HG02884 (cell line): ENCODE measurements around the gene PCDH1.
"Not testable (repeated sequence)": the region's sequence is repeated elsewhere in the genome, so short reads cannot be mapped to it uniquely, and the experiment has no call there.

ENCODE experiments used
- ATAC-seq: cut with Tn5 transposase; IDR thresholded peaks from one replicate; pipeline ENCODE4 v1.9.1; 2021; ENCODE audit warnings: mild to moderate bottlenecking, moderate library complexity; ENCODE audit not compliant: unreplicated experiment

PCDH1 gene

DNA sequence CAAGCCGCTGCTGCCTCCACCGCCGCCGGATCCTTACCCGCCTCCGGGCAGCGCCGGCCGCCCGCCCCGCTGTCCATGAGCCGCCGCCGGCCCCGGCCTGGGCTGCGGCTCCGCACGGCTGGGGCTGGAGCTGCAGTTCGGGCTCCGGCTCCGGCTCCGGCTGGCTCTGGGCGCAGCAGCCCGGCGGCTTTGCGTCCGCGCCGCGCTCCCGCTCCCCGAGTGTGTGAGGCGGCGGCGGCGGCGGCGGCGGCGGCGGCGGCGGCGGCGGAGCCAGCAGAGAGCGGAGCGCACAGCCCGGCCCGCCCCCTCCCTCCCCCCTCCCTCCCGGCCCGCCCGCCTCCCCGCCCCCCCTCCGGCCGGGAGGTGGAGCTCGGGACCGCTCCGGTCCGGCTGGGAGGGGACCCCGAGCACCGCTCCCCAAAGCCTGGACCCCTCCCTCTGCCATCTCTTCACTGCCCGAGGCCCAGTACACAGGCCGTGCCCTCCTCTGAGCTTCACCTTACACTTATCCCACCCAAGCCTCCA, at the start of gene PCDH1:
Gene PCDH1, minus strand, starts transcription at position 225 of the 525 bp plus-strand sequence. Its CDS starts 148 bp downstream, at position 77.
- no peak for ATAC-seq

DNA sequence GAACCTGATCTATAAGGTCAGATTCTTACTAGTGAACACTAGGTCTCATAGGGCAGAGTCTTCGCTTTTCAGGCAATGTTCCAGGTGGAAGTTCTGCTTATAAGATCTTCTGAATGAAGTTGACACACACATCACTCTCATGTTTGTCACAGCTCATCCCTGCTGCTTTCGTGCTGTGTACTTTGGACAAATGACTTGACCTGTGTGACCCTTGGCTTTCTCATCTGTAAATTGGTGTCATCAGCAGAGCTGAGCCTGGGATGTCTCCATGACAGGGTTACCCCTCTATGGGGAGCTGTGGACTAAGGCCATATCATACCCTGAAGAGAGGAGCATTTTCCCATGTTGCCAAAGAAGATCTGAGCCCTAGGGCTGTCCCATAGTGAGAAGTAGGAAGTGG, 48.2 kb upstream of the PCDH1 start:
- no peak for ATAC-seq

DNA sequence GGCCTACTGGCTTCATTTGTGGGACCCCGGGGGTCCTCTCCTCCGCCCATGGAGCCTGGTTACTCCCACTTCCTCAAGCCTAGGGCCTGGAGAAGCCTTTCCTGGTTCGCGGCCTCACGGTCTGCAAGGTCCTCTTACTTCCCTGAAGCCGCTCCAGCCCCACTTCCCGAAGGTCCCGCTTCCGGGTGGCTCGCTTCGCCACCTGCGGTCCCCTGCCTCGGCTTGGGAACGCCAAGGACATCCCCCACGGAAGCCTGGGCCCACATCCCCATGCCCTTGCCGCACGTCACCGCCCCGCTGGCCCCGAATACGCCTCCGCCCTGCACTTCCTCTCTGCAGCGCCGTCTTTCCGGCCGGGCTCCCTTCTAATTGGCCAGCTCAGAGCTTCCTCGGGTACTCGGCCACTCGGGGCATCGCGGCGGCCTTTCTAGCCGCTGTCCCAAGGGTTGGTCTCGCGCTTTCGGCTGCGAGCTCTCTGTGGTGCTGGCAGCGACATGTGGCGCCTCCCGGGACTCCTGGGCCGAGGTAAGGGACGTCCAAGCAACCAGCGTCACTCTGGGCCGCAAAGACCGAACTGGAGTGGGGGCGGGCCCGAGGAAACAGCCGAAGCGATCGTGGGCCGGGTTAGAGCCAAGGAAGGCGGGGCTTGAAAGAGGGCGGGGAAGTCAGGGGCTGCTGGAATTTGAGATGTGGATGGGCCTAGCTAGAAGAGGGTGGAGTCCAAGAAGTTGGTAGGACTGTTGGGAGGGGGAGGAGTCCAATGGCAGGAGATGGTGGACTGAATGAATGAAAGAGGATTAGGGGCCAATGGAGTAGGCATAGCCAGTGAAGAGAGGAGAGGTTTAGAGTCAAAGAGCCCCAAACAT, 45.5 kb upstream of the PCDH1 start, which contains the start of gene DELE1:
Gene DELE1, plus strand, starts transcription at position 424 of the 866 bp plus-strand sequence. Its CDS starts 71 bp downstream, at position 495.
- peak; percentile 95 for ATAC-seq

GRCh38 chr5:141922827-141923447, 44.7 kb upstream of the PCDH1 start:
- ATAC-seq = not testable (repeated sequence)

- ATAC-seq = no peak
Observed at GRCh38 chr5:141920771-141921170, 42.6 kb upstream of the PCDH1 start.

- ATAC-seq = no peak
Observed at GRCh38 chr5:141919218-141920119, 41.3 kb upstream of the PCDH1 start.

GRCh38 chr5:141917760-141918159, 39.5 kb upstream of the PCDH1 start:
- ATAC-seq = no peak

- ATAC-seq = peak; percentile 38
Observed at GRCh38 chr5:141916522-141916921, 38.3 kb upstream of the PCDH1 start.

- no peak for ATAC-seq
Observed at GRCh38 chr5:141915881-141916336, 37.7 kb upstream of the PCDH1 start.

DNA sequence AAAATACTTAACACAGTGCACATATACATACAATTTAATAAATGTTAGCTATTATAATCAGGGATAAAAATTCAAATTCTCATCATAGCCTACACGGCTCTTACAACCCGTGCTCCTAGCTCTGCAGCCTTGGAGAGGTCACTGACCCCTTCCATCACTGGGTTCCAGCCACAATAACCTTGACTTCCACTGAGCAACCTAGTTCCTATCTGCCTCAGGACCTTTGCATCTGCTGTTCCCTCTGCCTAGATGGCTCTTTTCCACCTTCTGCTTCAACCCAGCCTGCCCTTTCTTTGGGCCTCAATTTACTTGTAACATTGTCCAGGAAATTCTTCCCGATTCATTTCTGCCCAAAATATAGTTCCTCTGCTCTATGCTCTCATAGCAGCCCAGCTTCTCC, 36.6 kb upstream of the PCDH1 start:
- no peak for ATAC-seq

- peak; percentile 48 for ATAC-seq
Observed at GRCh38 chr5:141914199-141914743, 36.1 kb upstream of the PCDH1 start.

DNA sequence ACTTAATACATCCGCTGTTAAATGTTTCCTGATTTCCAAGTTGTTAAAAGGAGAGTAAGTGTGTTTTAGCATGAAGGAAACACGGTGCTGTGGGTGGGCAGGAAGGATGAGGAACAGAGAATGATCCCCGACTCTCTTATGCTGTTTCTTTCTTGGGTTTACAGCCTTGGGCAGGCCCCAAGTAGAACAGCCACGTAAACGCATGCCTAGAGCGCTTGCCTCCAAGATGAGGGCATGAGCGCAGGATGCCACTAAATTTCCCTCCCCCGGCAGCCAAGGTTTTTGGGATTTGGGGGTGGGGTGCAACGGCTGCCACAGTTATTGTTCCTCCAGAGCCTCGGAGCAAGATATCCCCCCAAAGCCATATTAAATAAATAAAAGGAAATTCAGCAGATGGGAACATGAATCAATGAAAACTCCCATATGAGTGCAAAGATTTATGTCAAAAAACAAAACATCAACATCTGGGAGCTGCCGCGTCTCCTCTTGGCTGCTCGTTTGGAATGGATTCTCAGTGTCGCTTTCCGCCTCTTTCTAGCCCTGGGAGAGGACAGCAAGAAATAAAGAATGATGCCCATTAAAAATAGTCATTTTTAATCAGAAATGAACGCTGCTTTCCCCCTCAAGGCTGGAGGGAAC, 35.5 kb upstream of the PCDH1 start:
- no peak for ATAC-seq

- no peak for ATAC-seq
Observed at GRCh38 chr5:141910271-141910673, 32.1 kb upstream of the PCDH1 start.

DNA sequence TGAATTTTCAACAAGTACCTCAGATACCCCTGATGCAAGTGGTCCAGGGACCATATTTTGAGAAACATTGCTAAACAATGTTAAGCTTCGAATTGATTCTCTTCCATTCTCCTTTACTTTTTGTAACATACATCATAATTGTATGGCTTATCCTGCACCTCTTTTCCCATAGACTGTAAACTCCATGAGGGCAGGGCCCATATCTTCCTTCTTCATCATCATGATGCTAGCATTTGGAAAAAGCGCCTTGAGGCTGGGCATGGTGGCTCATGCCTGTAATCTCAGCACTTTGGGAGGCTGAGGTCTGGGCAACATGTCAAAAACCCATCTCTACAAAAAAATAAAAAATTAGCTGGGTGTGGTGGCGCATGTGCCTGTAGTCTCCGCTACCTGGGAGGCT, 31.0 kb upstream of the PCDH1 start:
- no peak for ATAC-seq

GRCh38 chr5:141908796-141909195, 30.6 kb upstream of the PCDH1 start:
- no peak for ATAC-seq

- ATAC-seq = no peak
Observed at GRCh38 chr5:141906972-141907371, 28.8 kb upstream of the PCDH1 start.

- no peak for ATAC-seq
Observed at GRCh38 chr5:141906517-141906916, 28.3 kb upstream of the PCDH1 start.

DNA sequence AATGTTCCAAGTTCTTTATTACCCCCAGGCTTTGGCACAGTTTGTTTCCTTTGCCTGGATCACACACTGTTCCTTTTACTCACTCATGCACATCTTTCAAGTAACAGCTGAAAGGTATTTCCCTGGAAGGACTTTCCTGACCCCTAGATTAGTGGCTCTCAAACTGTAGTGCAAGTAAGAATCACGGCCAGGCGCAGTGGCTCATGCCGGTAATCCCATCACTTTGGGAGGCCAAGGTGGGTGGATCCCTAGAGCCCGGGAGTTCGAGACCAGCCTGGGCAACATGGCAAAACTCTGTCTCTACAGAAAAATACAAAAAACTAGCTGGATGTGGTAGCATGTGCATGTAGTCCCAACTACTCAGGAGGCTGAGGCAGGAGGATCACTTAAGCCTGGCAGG, 26.3 kb upstream of the PCDH1 start:
- ATAC-seq = no peak

DNA sequence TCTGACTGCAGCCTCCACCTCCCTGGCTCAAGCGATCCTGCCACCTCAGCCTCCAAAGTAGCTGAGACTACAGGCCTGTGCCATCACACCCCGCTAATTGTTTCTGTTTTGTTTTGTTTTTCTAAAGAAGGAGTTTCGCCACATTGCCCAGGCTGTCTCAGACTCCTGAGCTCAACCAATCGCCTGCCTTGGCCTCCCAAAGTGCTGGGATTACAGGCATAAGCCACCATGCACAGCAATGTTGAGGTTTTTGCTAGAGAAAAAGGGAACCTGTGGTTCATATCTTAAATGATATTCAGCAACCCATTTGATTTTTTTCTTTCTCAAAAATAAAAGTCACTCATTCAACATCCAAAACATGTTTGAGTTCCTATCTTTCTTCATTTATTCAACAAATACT, 25.1 kb upstream of the PCDH1 start:
- ATAC-seq = no peak
